OCI-LY1 (cell line): ENCODE results near the gene TRAPPC12.

Experiments
- H2AFZ ChIP-seq: fragments of 200-600 bp; sonication (generic), shearing (Covaris generic); 2 replicates; pipeline ENCODE4 v1.6.0; 2014; ENCODE audit warnings: antibody characterized with exemption, mild to moderate bottlenecking, low read length
- H3F3A ChIP-seq: fragments of 200-600 bp; sonication (generic), shearing (Covaris generic); 2 replicates; pipeline ENCODE4 v1.6.0; 2014; ENCODE audit warnings: mild to moderate bottlenecking, antibody characterized with exemption, low read length, moderate library complexity; ENCODE audit not compliant: insufficient read depth
- H3K27ac ChIP-seq: fragments of 200-600 bp; sonication (generic); 2 replicates; pipeline ENCODE4 v1.5.1; 2014; ENCODE audit warnings: low read length, mixed run types, mild to moderate bottlenecking, low read depth; ENCODE audit not compliant: poor library complexity, severe bottlenecking
- H3K27me3 ChIP-seq: fragments of 200-600 bp; sonication (generic); 2 replicates; pipeline ENCODE4 v1.6.0; 2014; ENCODE audit warnings: antibody characterized with exemption, mild to moderate bottlenecking, low read length, moderate library complexity; ENCODE audit not compliant: insufficient read depth
- H3K36me3 ChIP-seq: fragments of 200-600 bp; sonication (generic); 2 replicates; pipeline ENCODE4 v1.6.1; 2014; ENCODE audit warnings: mild to moderate bottlenecking, antibody characterized with exemption, low read length, moderate library complexity, mixed read lengths; ENCODE audit not compliant: insufficient read depth
- H3K4me1 ChIP-seq: fragments of 200-600 bp; sonication (generic); 2 replicates; pipeline ENCODE4 v1.5.1; 2014; ENCODE audit warnings: mild to moderate bottlenecking, low read length, moderate library complexity; ENCODE audit not compliant: insufficient read depth, severe bottlenecking
- H3K4me2 ChIP-seq: fragments of 200-600 bp; sonication (generic), shearing (Covaris generic); 2 replicates; pipeline ENCODE4 v1.6.1; 2014; ENCODE audit warnings: low read length
- H3K4me3 ChIP-seq: fragments of 200-600 bp; sonication (generic); 2 replicates; pipeline ENCODE4 v1.5.1; 2014; ENCODE audit warnings: low read length, low read depth, mild to moderate bottlenecking, mixed read lengths; ENCODE audit not compliant: poor library complexity, severe bottlenecking
- H3K79me2 ChIP-seq: fragments of 200-600 bp; shearing (Covaris generic); 2 replicates; pipeline ENCODE4 v1.6.1; 2016; ENCODE audit warnings: mixed run types, low read length, mixed read lengths; ENCODE audit not compliant: insufficient read depth
- H3K9ac ChIP-seq: fragments of 200-600 bp; sonication (generic), shearing (Covaris generic); 2 replicates; pipeline ENCODE4 v1.6.1; 2014; ENCODE audit warnings: mild to moderate bottlenecking, low read length, mixed read lengths
- H3K9me2 ChIP-seq: fragments of 200-600 bp; sonication (generic), shearing (Covaris generic); 2 replicates; pipeline ENCODE4 v1.6.1; 2014; ENCODE audit warnings: low read depth, mild to moderate bottlenecking, low read length, mixed read lengths
- H3K9me3 ChIP-seq: fragments of 200-600 bp; shearing (Covaris generic); 2 replicates; pipeline ENCODE4 v1.6.1; 2014; ENCODE audit warnings: low read length, mixed read lengths
- H4K20me1 ChIP-seq: fragments of 200-600 bp; sonication (generic), shearing (Covaris generic); 2 replicates; pipeline ENCODE4 v1.6.0; 2016; ENCODE audit warnings: mild to moderate bottlenecking, low read length; ENCODE audit not compliant: insufficient read depth
- CTCF ChIP-seq: fragments of 200-600 bp; sonication (generic), shearing (Covaris generic); IDR thresholded peaks from 2 replicates; pipeline ENCODE4 v1.5.1; 2017; ENCODE audit warnings: mild to moderate bottlenecking, antibody characterized with exemption, low read length, moderate library complexity, mixed read lengths
- EZH2 ChIP-seq: fragments of 200-600 bp; sonication (generic), shearing (Covaris generic); IDR thresholded peaks from 2 replicates; pipeline ENCODE4 v1.8.0; 2017; ENCODE audit warnings: borderline replicate concordance, mixed run types, mild to moderate bottlenecking, antibody characterized with exemption, low read length, moderate library complexity, mixed read lengths

Gene TRAPPC12

GRCh38 chr2:3349211-3349693 is 30.2 kb upstream of the TRAPPC12 start:
- H3K27me3 ChIP-seq: no peaks in the 10 kb centered on the region
- no peak overlapping the region for H3K9ac ChIP-seq
- H2AFZ ChIP-seq: no peak overlapping the region
- H3K4me2 ChIP-seq: no peak overlapping the region
- TF ChIP-seq EZH2: no peak
- no peak for TF ChIP-seq CTCF
- no peak overlapping the region for H3K4me3 ChIP-seq
- no peaks in the 10 kb centered on the region for H3K4me1 ChIP-seq
- no peaks in the 10 kb centered on the region for H3F3A ChIP-seq
- no peaks in the 10 kb centered on the region for H3K9me2 ChIP-seq
- H3K79me2 ChIP-seq: no peaks in the 10 kb centered on the region
- no peaks in the 10 kb centered on the region for H4K20me1 ChIP-seq
- H3K9me3 ChIP-seq: no peaks in the 10 kb centered on the region
- H3K36me3 ChIP-seq: peaks cover 67% of the 10 kb centered on the region
- H3K27ac ChIP-seq: no peak overlapping the region

GRCh38 chr2:3354986-3355385 is 24.5 kb upstream of the TRAPPC12 start:
- TF ChIP-seq EZH2 (no peak), CTCF (no peak)
- no peaks in the 10 kb centered on the region for H4K20me1 ChIP-seq

GRCh38 chr2:3355951-3356569 is 23.4 kb upstream of the TRAPPC12 start:
- no peaks in the 10 kb centered on the region for H3K27me3 ChIP-seq

More at GRCh38 chr2:3354986-3355385, 24.5 kb upstream of the TRAPPC12 start:
- Histone ChIP-seq H3K4me2 (no peak overlapping the region), H3K4me1 (peaks cover 14% of the 10 kb centered on the region), H3K4me3 (no peak overlapping the region), H3K36me3 (peaks cover 48% of the 10 kb centered on the region), H3F3A (no peaks in the 10 kb centered on the region), H3K9me2 (no peaks in the 10 kb centered on the region), H3K9ac (no peak overlapping the region), H3K27ac (peak overlapping the region; percentile 16), H2AFZ (no peak overlapping the region), H3K27me3 (no peaks in the 10 kb centered on the region), H3K79me2 (peaks cover 18% of the 10 kb centered on the region), H3K9me3 (no peaks in the 10 kb centered on the region)

More at GRCh38 chr2:3355951-3356569, 23.4 kb upstream of the TRAPPC12 start:
- Histone ChIP-seq H3K9me2 (no peaks in the 10 kb centered on the region), H2AFZ (no peak overlapping the region), H3K4me2 (no peak overlapping the region), H3K9me3 (no peaks in the 10 kb centered on the region), H3K27ac (no peak overlapping the region), H3K4me3 (no peak overlapping the region), H3F3A (no peaks in the 10 kb centered on the region), H4K20me1 (no peaks in the 10 kb centered on the region), H3K79me2 (peaks cover 18% of the 10 kb centered on the region), H3K36me3 (peaks cover 40% of the 10 kb centered on the region), H3K9ac (no peak overlapping the region), H3K4me1 (peaks cover 14% of the 10 kb centered on the region)
- TF ChIP-seq CTCF (no peak), EZH2 (no peak)
